Measurements from ENCODE around the gene GSG1L. TPM values are rescaled to one million over a fixed set of nuclear protein-coding genes. Genes with fewer than 3 reads are reported as not detected.

Gene GSG1L
- total and polyA plus RNA-seq, 9 of the 15 experiments (the other 6 are each of a cell fraction or from before 2014, with no cell fraction given): not detected

- intact Hi-C loops (cut with micrococcal nuclease) (no loop called here), in situ Hi-C loops (cut with MboI) (no loop called here)
- BruUV-seq (replicated peaks): no TSS peak
- DNase-seq (ENCODE audit: extremely low read depth in 1 of 4, low spot score in 3 of 4) (no peak), FAIRE-seq (no peak), ATAC-seq (no peak)
- Histone ChIP-seq H3K36me3 (ENCODE audit: control insufficient read depth, insufficient read depth, low read length) (no peaks in the 10 kb centered on the region), H3K9me3 (replicated peaks; ENCODE audit: control insufficient read depth, insufficient read depth, low read depth, low read length) (no peaks in the 10 kb centered on the region), H3K4me2 (ENCODE audit: insufficient read depth, low read length) (no peak overlapping the region), H2AFZ (ENCODE audit: low read depth, low read length) (no peak overlapping the region), H3K27ac (ENCODE audit: extremely low read depth, low read depth, low read length) (no peak overlapping the region), H4K20me1 (replicated peaks; ENCODE audit: control insufficient read depth, insufficient read depth, low read length) (peaks cover 9% of the 10 kb centered on the region; the same call in 1 of the 2 replicates), H3K79me2 (ENCODE audit: control insufficient read depth, insufficient read depth, low read length) (no peaks in the 10 kb centered on the region), H3K27me3 (ENCODE audit: control insufficient read depth in 2 of 2, insufficient read depth in 2 of 2, low read length in 2 of 2) (peaks cover 25 to 50% of the 10 kb centered on the region in 2 experiments; a peak in 4 of 5 replicates), H3K4me1 (replicated peaks in 1 of 2; ENCODE audit: control insufficient read depth in 2 of 2, insufficient read depth in 2 of 2, low read length in 2 of 2) (no peaks in the 10 kb centered on the region), H3K9me1 (ENCODE audit: control insufficient read depth, insufficient read depth, low read length) (no peaks in the 10 kb centered on the region), H3K9ac (ENCODE audit: insufficient read depth in 1 of 2, low read depth in 2 of 2, low read length in 2 of 2) (no peak overlapping the region), H3K4me3 (no peak overlapping the region)
- TF ChIP-seq MCM5 (IDR thresholded peaks at IDR 0.05; ENCODE audit: low read depth) (no peak), GABPA (tag; conservative IDR thresholded peaks at IDR 0.05; ENCODE audit: low read depth) (no peak), GABPB2 (CRISPR knock-in tag; conservative IDR thresholded peaks at IDR 0.05) (no peak)
- CTCF ChIA-PET (ENCODE audit: low intra/inter-chr PET ratio): no interaction called here
- 3% methylated on average over 8 of the region's 8 CpGs for WGBS (ENCODE audit: insufficient coverage, low coverage, missing lambda C conversion rate)
- POLR2A ChIA-PET: interaction anchor here (0.6 kb wide), 1 partner anchor 1357 kb away, joined by 3 read pairs; no protein-coding TSS in a partner anchor
Observed at GRCh38 chr16:27823421-27823820, 240.1 kb downstream of the GSG1L start.

- 31% methylated on average over 10 of the region's 11 CpGs for whole genome bisulfite sequencing (ENCODE audit: insufficient coverage, low coverage, missing lambda C conversion rate)
- FAIRE-seq: no peak
- no peak for DNase-seq (ENCODE audit: extremely low read depth in 1 of 4, low spot score in 3 of 4)
- no peak overlapping the region for H3K9ac ChIP-seq (ENCODE audit: insufficient read depth in 1 of 2, low read depth in 2 of 2, low read length in 2 of 2)
- no peaks in the 10 kb centered on the region for H3K9me3 ChIP-seq (replicated peaks; ENCODE audit: control insufficient read depth, insufficient read depth, low read depth, low read length)
- no peak overlapping the region for H3K4me2 ChIP-seq (ENCODE audit: insufficient read depth, low read length)
- intact Hi-C loops (cut with micrococcal nuclease) (no loop called here), in situ Hi-C loops (cut with MboI) (no loop called here)
- H3K9me1 ChIP-seq (ENCODE audit: control insufficient read depth, insufficient read depth, low read length): no peaks in the 10 kb centered on the region
- ATAC-seq: no peak
- no peak overlapping the region for H3K4me3 ChIP-seq
- H3K27ac ChIP-seq (ENCODE audit: extremely low read depth, low read depth, low read length): no peak overlapping the region
- H3K27me3 ChIP-seq (ENCODE audit: control insufficient read depth in 2 of 2, insufficient read depth in 2 of 2, low read length in 2 of 2): peaks cover 29 to 54% of the 10 kb centered on the region in 2 experiments; a peak in 4 of 5 replicates
- no TSS peak for BruUV-seq (replicated peaks)
- no peaks in the 10 kb centered on the region for H3K79me2 ChIP-seq (ENCODE audit: control insufficient read depth, insufficient read depth, low read length)
- no peaks in the 10 kb centered on the region for H3K36me3 ChIP-seq (ENCODE audit: control insufficient read depth, insufficient read depth, low read length)
- ChIA-PET POLR2A (interaction anchor here (0.6 kb wide), 1 partner anchor 378 kb away, joined by 3 read pairs; no protein-coding TSS in a partner anchor), CTCF (ENCODE audit: low intra/inter-chr PET ratio) (no interaction called here)
- no peaks in the 10 kb centered on the region for H3K4me1 ChIP-seq (replicated peaks in 1 of 2; ENCODE audit: control insufficient read depth in 2 of 2, insufficient read depth in 2 of 2, low read length in 2 of 2)
- peaks cover 9% of the 10 kb centered on the region; the same call in 1 of the 2 replicates for H4K20me1 ChIP-seq (replicated peaks; ENCODE audit: control insufficient read depth, insufficient read depth, low read length)
- H2AFZ ChIP-seq (ENCODE audit: low read depth, low read length): no peak overlapping the region
- TF ChIP-seq CBFA2T3 (IDR thresholded peaks at IDR 0.05): no peak
- TF ChIP-seq SIRT6 (IDR thresholded peaks at IDR 0.05; ENCODE audit: low read depth, low read length): no peak
- no peak for TF ChIP-seq CXXC5 (CRISPR knock-in tag; IDR thresholded peaks at IDR 0.05)
- no peak for TF ChIP-seq ARID2 (IDR thresholded peaks at IDR 0.05)
- TF ChIP-seq MEF2A (IDR thresholded peaks at IDR 0.05; ENCODE audit: control insufficient read depth, low read depth, low read length): no peak
- no peak for TF ChIP-seq PHB2 (IDR thresholded peaks at IDR 0.05; ENCODE audit: low read depth)
- TF ChIP-seq ZBTB43 (CRISPR knock-in tag; IDR thresholded peaks at IDR 0.05): no peak
- no peak for TF ChIP-seq TCFL5 (CRISPR knock-in tag; conservative IDR thresholded peaks at IDR 0.05)
Observed at GRCh38 chr16:27822996-27823395, 240.5 kb downstream of the GSG1L start.

Measured in K562 (cell line).